HG03139 (cell line): ENCODE results near the gene VPS8.

Experiments used
- ATAC-seq: cut with Tn5 transposase; IDR thresholded peaks from one replicate; pipeline ENCODE4 v1.9.1; 2021; ENCODE audit not compliant: unreplicated experiment

VPS8 gene

GRCh38 chr3:185079625-185080024 is 267.7 kb downstream of the VPS8 start:
- ATAC-seq = no peak

DNA sequence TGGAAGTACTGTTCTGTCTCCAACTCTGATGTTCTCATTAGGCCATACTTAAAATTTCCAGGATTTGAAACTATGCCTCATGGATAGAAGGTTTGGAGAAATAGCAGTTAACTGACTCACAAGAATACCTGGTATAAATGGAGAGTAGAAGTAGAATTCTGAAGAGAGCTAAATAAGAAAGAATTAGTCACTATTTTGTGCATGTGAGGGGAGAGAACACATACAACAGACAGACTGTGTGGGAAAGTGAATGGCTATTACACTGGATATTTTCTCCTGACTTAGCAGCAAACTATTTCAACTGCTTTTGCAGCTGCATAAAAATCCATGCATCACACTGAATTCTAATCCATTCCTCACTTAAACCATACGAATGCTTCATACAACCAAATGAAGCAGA is 269.6 kb downstream of the VPS8 start:
- ATAC-seq = no peak

- no peak for ATAC-seq
Observed at GRCh38 chr3:185082149-185082548, 270.2 kb downstream of the VPS8 start.

GRCh38 chr3:185082829-185083228 is 270.9 kb downstream of the VPS8 start:
- ATAC-seq = no peak

DNA sequence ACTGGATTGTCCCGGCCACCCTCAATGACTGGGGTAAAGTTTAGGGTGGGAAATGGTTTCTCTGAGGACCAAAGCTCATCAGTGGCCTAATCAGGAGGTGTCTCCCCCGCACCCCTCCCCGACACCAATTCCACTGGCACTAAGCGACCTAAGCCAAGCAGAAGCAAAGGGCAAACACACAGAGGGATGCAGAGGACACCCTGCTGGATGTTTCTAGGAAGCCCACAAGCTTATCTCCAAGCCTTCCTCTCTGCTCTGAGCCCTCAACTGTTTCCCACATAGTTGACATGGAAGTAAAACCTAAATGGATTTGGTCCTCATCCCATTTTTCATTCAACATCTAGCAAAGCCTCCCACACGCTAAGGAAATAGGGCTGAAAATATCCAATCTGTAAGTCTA is 272.4 kb downstream of the VPS8 start:
- ATAC-seq = no peak

- ATAC-seq = no peak
Observed at GRCh38 chr3:185084901-185085300, 272.9 kb downstream of the VPS8 start.

- no peak for ATAC-seq
Observed at GRCh38 chr3:185087419-185087818, 275.5 kb downstream of the VPS8 start.

- ATAC-seq = no peak
Observed at GRCh38 chr3:185089343-185089742, 277.4 kb downstream of the VPS8 start.

DNA sequence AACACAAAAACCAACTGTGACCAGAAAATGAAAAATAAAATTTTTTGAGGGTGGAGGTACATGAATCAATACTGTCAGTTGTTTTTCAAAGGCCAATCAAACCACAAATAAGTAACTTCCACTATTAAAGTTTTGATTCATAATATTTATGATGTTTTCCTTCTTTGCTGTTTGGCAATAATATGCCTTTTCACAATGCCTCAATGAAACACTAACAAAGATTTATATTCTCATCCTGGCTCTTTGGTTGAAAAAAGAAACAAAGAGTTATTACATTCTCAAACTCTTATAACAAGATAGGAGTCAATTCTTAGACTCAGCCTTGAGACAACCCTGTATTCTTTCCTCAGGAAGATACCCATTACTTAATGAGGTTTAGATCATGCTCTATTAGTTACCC is 277.8 kb downstream of the VPS8 start:
- ATAC-seq = no peak

- no peak for ATAC-seq
Observed at GRCh38 chr3:185090811-185091210, 278.8 kb downstream of the VPS8 start.

DNA sequence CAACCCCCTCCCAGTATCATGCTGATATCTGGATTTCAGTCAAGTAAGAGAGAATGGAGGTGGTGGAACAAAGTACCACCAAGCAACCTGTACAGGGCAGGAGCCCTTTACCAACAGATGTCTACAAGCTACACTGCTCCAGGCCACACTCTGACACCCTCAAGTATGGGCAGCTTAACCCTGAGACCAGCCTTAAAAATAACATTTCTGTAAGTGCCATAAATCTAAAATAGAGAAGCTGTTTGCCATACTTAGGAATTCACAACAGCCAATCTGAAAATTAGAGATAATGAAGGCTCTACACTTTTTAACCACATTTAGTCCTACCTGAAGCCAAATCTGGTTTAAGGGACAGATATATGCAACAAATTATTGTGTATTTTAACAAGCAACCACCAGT is 281.1 kb downstream of the VPS8 start:
- no peak for ATAC-seq

DNA sequence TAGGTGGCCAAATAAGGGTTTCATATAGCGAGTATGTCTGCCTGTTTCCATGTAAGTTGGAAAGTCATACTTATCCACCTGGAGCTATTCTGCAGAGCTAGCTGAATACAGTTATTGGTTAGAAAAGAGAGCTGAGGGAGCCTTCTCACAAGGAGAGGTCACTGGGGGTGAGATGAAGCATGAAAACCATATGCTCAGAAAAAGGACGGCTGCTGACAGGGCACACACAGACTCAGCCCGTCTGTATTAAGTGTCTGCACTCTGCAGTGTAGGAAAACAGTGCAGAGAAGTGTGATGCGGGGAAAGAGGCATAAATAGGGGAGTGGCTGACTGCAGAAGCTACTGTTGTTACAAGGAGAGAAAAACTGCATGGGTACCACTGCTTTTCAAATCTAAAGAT is 282.7 kb downstream of the VPS8 start:
- no peak for ATAC-seq
